OCI-LY7 (cell line): ENCODE data around the gene MYLIP. TPM values are rescaled to one million over a fixed set of nuclear protein-coding genes. Genes with fewer than 3 reads are reported as not detected.

ENCODE experiments used
- BruUV-seq: library from RNA; stranded (reverse); fragments of 400-500 nt; replicated peaks from 2 replicates; lab custom pipeline; 2021; lab: Mats Ljungman, UMichigan
- CTCF ChIA-PET: fragments of 300-600 bp; sonication (Branson Sonifier 250); formaldehyde crosslinking; loops from one replicate; lab custom pipeline; 2022; ENCODE audit warnings: antibody characterized with exemption; ENCODE audit not compliant: unreplicated experiment; lab: Charles Lee
- POLR2A ChIA-PET: fragments of 300-600 bp; sonication (Branson Sonifier 250); formaldehyde crosslinking; loops from one replicate; lab custom pipeline; 2022; ENCODE audit warnings: antibody characterized with exemption; lab: Charles Lee
- DNase-seq: peaks from one replicate; pipeline ENCODE4 v3.0.0-alpha.2; 2015; ENCODE audit warnings: low spot score
- H2AFZ ChIP-seq: fragments of 200-600 bp; sonication (generic), shearing (Covaris generic); 2 replicates; pipeline ENCODE4 v1.6.1; 2014; ENCODE audit warnings: mild to moderate bottlenecking, antibody characterized with exemption, low read length, moderate library complexity
- H3K27ac ChIP-seq: fragments of 200-600 bp; sonication (generic); 2 replicates; pipeline ENCODE4 v1.5.1; 2014; ENCODE audit warnings: mixed run types, low read depth, mild to moderate bottlenecking, moderate library complexity, low read length, inconsistent platforms; ENCODE audit not compliant: poor library complexity, severe bottlenecking
- H3K36me3 ChIP-seq: fragments of 200-600 bp; sonication (generic); 2 replicates; pipeline ENCODE4 v1.6.1; 2014; ENCODE audit warnings: mild to moderate bottlenecking, antibody characterized with exemption, low read length, moderate library complexity, mixed read lengths; ENCODE audit not compliant: insufficient read depth
- H3K4me1 ChIP-seq: fragments of 200-600 bp; sonication (generic); 2 replicates; pipeline ENCODE4 v1.5.1; 2014; ENCODE audit warnings: mild to moderate bottlenecking, low read length; ENCODE audit not compliant: insufficient read depth, poor library complexity, severe bottlenecking
- H3K4me2 ChIP-seq: fragments of 200-600 bp; sonication (generic); 2 replicates; pipeline ENCODE4 v1.6.1; 2014; ENCODE audit warnings: mild to moderate bottlenecking, low read length
- H3K4me3 ChIP-seq: fragments of 200-600 bp; sonication (generic); 2 replicates; pipeline ENCODE4 v1.5.1; 2014; ENCODE audit warnings: mild to moderate bottlenecking, low read depth, low read length; ENCODE audit not compliant: poor library complexity, severe bottlenecking
- H3K79me2 ChIP-seq: fragments of 200-600 bp; sonication (generic); 2 replicates; pipeline ENCODE4 v1.6.1; 2016; ENCODE audit warnings: low read depth, mild to moderate bottlenecking, low read length, moderate library complexity, mixed read lengths; ENCODE audit not compliant: insufficient read depth
- H3K9me2 ChIP-seq: fragments of 200-600 bp; sonication (generic); 2 replicates; pipeline ENCODE4 v1.6.1; 2016; ENCODE audit warnings: mild to moderate bottlenecking, low read length, mixed read lengths; ENCODE audit not compliant: insufficient read depth
- H3K9me3 ChIP-seq: fragments of 200-600 bp; sonication (generic); 2 replicates; pipeline ENCODE4 v1.6.1; 2014; ENCODE audit warnings: mild to moderate bottlenecking, mixed run types, low read length, mixed read lengths
- H4K20me1 ChIP-seq: fragments of 200-600 bp; sonication (generic); 2 replicates; pipeline ENCODE4 v1.6.1; 2014; ENCODE audit warnings: mild to moderate bottlenecking, antibody characterized with exemption, low read length, moderate library complexity, mixed read lengths; ENCODE audit not compliant: insufficient read depth
- CTCF ChIP-seq: fragments of 200-600 bp; sonication (generic); conservative IDR thresholded peaks from 2 replicates; pipeline ENCODE4 v1.5.1; 2014; ENCODE audit warnings: mild to moderate bottlenecking, antibody characterized with exemption, low read length, moderate library complexity, mixed read lengths
- EZH2phosphoT487 ChIP-seq: fragments of 200-600 bp; sonication (generic); IDR thresholded peaks from 2 replicates; pipeline ENCODE4 v1.6.1; 2018; ENCODE audit warnings: low read depth, borderline replicate concordance, mild to moderate bottlenecking, mixed run types, antibody characterized with exemption, low read length, moderate library complexity, mixed read lengths
- intact Hi-C: fragments of 100-400 bp; cut with micrococcal nuclease; formaldehyde crosslinking; loops from one replicate; pipeline ENCODE4 v1.10.0; 2022; ENCODE audit not compliant: unreplicated experiment
- total RNA-seq, 2 experiments: library from RNA; depleted of rRNA in 1 of 2; stranded (reverse); fragments of >200 nt in 1 of 2; shearing (Covaris generic) in 1 of 2; gene quantifications; 2 replicates each; pipeline ENCODE4 v1.2.3, GENCODE V29; 2014 to 2022

MYLIP gene
- total RNA-seq, 2 experiments from 2014 or later = 8.5 to 15.3 TPM

- H3K27ac ChIP-seq = no peak overlapping the region
- no peaks in the 10 kb centered on the region for H3K9me3 ChIP-seq
- no peaks in the 10 kb centered on the region; the same call in 1 of the 2 replicates for H3K79me2 ChIP-seq
- POLR2A ChIA-PET = interaction anchor here (0.6 to 1.0 kb wide), 2 partner anchors 9 to 60 kb away, joined by 3 to 4 read pairs; no protein-coding TSS in a partner anchor
- no peak overlapping the region for H3K4me3 ChIP-seq
- CTCF ChIA-PET = no interaction called here
- no peak for DNase-seq
- no peaks in the 10 kb centered on the region for H3K4me1 ChIP-seq
- BruUV-seq = no TSS peak
- TF ChIP-seq EZH2phosphoT487 (no peak), CTCF (no peak)
- no peak overlapping the region for H3K4me2 ChIP-seq
- peaks cover 4% of the 10 kb centered on the region; the same call in 1 of the 2 replicates for H4K20me1 ChIP-seq
- no peak overlapping the region for H2AFZ ChIP-seq
- H3K36me3 ChIP-seq = peaks cover 98% of the 10 kb centered on the region
- intact Hi-C loops = no loop called here
- no peaks in the 10 kb centered on the region for H3K9me2 ChIP-seq
Observed at GRCh38 chr6:16146527-16146955, 17.7 kb downstream of the MYLIP start.

GRCh38 chr6:16148498-16148897 is 19.6 kb downstream of the MYLIP start:
- no peak overlapping the region for H3K27ac ChIP-seq
- no peak for DNase-seq
- ChIA-PET CTCF (no interaction called here), POLR2A (interaction anchor here (0.6 kb wide), 1 partner anchor 13 kb away, joined by 3 read pairs; no protein-coding TSS in a partner anchor)
- no TSS peak for BruUV-seq
- no peak overlapping the region for H2AFZ ChIP-seq
- H3K79me2 ChIP-seq = no peaks in the 10 kb centered on the region; the same call in 1 of the 2 replicates
- H3K4me3 ChIP-seq = no peak overlapping the region
- no peaks in the 10 kb centered on the region for H3K4me1 ChIP-seq
- peaks cover 93% of the 10 kb centered on the region for H3K36me3 ChIP-seq
- H3K9me3 ChIP-seq = no peaks in the 10 kb centered on the region
- intact Hi-C loops = no loop called here
- H3K4me2 ChIP-seq = no peak overlapping the region
- H3K9me2 ChIP-seq = no peaks in the 10 kb centered on the region
- TF ChIP-seq EZH2phosphoT487 = no peak
- no peak for TF ChIP-seq CTCF
- H4K20me1 ChIP-seq = peaks cover 4% of the 10 kb centered on the region; the same call in 1 of the 2 replicates

GRCh38 chr6:16149305-16149704 is 20.4 kb downstream of the MYLIP start:
- Histone ChIP-seq H3K4me3 (no peak overlapping the region), H3K79me2 (no peaks in the 10 kb centered on the region; the same call in 1 of the 2 replicates), H3K4me1 (no peaks in the 10 kb centered on the region), H3K4me2 (no peak overlapping the region), H4K20me1 (peaks cover 4% of the 10 kb centered on the region; the same call in 1 of the 2 replicates), H2AFZ (no peak overlapping the region), H3K9me2 (no peaks in the 10 kb centered on the region), H3K9me3 (no peaks in the 10 kb centered on the region), H3K36me3 (peaks cover 93% of the 10 kb centered on the region), H3K27ac (no peak overlapping the region)
- BruUV-seq = no TSS peak
- ChIA-PET POLR2A (no interaction called here), CTCF (no interaction called here)
- intact Hi-C loops = no loop called here
- DNase-seq = no peak
- TF ChIP-seq EZH2phosphoT487 (no peak), CTCF (no peak)
